HG03196 (cell line): ENCODE measurements around the gene SUGCT.

ENCODE experiments used
- ATAC-seq: cut with Tn5 transposase; IDR thresholded peaks from one replicate; pipeline ENCODE4 v1.9.1; 2021; ENCODE audit not compliant: unreplicated experiment

Gene SUGCT

DNA sequence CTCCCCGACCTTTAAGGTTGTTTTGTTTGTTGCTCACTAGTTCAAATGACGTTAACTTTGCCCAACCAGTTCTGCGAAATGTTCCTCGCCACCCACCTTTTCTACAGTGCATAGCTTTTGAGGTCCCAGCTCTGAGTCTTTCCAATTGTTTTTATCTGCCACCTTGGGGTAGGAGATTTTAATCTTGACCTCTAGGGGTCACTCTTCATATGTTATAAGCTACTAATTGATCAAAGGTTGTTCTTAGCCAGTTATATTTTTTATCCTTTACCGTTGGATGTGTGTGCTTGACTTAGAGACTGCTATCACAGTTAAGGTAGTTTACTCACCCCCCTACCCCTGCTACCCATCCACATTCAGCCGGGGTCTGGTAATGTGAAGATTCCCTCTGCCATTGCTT lies 372.4 kb downstream of the SUGCT start:
- ATAC-seq, result no peak

DNA sequence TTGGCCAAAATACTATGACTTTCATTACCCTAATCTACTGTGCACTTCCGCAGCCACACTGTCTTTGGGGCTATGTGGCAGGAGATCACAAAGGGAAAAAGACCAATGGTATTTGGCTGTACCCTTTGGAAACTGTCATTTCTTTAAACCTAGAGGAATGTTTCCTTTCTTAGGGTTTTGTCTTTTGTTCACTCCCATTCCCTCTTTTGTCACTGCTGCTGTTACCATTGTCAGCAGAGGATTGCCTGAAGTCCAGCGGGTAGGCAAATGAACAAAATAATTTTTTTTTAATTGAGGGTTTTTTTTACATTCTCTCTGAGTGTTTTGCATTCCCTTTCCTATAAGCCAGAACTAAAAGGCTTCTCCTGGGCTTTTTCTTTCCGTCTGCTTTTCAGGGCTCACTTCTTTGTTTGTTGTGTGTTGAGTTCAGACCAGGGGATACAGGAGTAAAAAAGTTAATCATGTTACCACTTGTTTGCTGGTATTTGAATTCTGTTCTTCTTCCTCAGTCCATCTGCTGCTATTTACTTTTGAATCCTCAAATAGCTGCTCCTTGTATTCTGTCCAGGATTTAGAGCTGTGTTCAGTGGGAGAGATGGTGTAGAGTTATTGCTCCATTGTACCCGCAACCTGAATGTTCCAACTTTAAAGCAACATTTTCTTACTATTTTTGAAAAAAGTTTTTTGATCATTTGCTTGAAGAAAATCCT lies 374.6 kb downstream of the SUGCT start:
- ATAC-seq, result no peak

DNA sequence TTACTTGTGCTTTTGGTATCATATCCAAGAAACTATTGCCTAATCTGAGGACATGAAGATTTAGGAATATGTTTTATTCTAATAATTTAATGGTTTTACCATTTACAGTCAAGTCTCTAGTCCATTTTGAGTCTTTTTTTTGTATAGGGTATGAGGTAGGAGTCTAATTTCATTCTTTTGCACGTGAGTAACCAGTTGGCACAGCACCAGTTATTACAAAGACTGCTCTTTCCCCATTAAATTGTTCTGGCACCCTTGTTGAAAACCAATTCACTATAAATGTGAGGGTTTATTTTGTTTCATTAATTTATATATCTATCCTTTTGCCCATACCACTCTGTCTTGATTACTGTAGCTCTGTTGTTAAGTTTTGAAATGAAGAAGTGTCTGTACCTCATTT lies 381.6 kb downstream of the SUGCT start:
- no peak for ATAC-seq

DNA sequence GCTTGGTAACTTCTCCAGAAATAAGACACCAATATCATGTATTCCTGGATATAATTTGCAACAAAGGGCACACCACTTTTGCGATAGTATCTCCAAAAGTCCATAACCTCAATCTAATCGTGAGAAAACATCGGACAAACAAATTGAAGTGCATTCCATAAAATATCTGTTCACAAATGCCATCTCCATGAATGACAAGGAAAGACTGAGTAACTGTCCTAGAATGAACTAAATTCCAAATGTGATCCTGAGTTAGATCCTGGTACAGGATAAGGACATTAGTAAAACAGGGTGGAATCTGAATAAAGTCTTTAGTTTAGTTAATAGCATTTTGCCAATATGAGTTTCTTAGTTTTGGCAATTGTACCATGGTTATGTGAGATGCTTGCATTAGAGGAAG lies 384.2 kb downstream of the SUGCT start:
- no peak for ATAC-seq

DNA sequence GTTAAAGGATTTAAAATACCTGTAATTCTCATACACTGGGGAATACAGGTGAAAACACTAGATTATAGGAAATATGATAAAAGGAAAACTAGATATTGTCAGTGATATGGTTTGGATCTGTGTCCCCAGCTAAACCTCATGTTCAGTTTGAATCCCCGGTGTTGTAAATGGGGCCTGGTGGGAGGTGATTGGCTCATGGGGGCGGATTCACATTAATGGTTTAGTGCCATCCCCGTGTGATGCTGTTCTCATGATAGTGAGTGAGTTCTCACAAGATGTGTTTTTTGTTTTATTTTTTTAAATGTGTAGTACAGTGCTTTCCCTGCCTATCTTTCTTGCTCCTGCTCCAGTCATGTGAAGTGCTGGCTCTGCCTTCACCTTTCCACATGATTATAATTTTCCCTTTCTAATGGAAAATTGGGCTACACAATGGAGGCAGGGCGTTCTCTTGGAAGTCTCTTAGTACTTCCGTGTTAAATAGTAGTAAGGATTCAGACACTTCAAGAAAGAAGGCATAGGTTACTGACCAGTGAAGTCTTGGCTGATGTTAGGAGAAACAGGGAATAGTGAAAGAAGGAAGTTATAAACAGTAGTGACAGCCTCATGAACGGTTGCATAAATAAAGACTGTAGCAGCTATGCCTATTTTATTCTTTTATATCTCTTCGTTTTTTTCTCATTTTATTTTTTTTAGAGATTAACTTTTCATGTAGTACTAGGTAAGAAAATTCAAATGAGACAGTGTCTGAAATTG lies 386.4 kb downstream of the SUGCT start:
- ATAC-seq, result no peak

DNA sequence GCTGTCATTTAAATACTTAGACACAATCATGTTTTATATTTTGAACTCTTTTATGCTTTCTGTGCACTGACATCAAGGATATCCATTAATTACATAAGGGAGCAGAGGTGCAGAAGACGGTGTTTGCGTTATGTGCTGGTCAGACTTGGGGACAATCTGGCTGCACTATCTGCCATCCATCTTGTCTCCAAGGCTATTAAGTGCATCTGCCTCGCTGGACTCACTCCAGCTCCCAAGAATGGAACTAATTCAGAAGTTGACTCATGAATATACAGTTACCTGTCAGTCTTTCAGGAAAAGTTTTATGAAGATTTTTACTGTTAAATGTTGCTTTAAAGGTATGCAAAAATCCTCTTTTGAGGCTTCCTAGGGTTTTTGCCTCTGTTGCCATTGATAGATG lies 391.0 kb downstream of the SUGCT start:
- no peak for ATAC-seq

DNA sequence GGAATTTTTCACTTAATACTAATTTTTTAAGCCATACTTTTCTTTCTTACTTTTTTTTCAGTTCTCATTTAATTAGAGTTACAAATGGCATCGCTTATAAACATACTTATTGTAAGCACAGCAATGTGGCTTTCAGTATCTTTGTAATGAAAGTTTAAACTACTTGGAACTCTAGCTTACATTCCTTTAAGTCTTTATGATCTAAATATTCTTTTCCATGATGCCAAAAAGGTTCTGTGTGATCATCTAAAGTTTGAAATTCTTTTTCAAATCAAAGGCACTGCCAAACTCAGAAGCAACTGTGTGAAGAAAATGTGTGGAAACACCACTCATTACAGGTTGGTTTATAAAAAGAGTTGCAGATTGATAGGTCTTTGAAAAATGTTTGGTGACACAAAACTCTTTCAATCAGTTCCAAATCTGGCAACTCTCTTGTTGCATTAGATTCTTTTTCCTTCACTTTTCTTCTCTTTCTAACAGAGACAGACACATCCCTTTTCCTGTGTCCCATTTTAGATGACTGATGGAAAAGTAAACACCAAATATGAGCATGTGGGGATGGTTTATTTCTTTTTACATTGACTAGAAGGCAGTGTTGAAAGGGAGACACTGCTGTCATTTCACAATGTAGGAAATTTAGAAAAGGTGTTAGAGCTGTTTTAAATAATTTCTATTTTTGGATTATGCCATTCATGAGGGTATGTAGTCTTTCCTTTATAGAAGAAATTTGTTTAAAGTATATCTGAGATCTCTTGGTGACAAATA lies 392.3 kb downstream of the SUGCT start:
- ATAC-seq, result no peak

DNA sequence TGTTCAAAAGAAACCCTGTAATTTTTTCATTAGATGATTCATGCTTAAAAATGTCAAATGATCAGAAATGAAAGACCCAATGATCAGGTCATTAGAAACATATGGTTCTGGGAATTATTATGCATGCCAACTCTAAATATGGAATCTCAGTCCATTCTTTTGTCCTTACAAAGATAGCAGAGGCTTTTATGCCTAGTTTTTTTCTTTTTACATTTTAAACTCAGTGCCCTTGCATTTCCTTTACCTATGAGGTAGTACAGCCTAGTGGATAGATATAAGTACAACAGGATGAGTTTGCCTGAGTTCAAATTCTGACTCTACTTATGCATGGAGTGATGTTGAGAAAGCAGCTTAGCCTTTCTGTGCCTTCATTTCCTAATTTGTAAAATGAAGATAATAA lies 392.9 kb downstream of the SUGCT start:
- no peak for ATAC-seq

DNA sequence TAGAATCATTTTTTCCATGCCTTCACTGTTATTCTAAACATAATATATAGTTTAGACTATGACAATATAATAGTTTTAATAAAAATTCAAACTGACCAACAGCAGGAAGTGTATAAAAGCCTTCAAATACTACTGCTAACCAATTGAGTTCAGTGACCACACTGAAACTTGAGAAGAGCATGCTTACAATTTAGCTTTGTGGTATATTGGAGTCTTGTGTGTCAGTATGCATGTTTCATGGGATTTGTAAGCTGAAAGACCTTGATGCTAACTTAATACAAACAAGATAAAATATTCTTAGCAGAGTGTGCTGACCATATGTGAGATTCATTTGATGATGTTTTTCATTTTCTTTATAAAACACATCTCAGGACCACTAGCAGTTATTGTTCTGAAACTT lies 395.5 kb downstream of the SUGCT start:
- no peak for ATAC-seq

DNA sequence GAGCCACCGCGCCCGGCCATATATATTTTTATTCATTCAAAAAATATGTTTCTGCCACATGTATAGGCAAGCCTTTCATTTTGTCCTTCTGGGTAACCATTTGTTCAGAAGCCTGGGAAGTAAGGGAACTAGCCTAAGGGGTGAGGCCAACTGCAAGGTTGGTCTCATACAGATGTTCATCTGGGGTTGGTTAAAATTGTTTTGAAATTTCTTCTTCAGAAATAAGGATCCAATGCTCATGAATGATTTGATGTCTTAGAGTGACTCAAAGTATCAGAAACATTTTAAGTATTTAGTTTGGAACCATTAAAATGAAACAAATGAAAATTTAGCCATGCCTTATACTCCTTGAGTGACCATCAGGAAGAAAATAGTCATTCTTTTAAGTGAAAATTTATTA lies 397.2 kb downstream of the SUGCT start:
- ATAC-seq, result no peak

DNA sequence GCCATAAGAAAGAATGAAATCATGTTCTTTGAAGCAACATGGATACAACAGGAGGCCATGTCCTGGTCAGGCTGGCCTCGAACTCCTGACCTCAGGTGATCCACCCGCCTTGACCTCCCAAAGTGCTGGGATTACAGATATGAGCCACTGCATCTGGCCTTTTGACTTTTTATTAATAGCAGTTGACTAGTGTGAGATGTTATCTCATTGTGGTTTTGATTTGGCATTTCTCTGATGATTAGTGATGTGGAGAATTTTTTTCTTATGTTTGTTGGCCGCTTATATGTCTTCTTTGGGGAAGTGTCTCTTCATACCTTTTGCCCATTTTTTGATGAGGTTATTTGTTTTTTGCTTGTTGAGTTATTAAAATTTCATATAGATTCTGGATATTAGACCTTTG lies 400.9 kb downstream of the SUGCT start:
- ATAC-seq, result no peak

DNA sequence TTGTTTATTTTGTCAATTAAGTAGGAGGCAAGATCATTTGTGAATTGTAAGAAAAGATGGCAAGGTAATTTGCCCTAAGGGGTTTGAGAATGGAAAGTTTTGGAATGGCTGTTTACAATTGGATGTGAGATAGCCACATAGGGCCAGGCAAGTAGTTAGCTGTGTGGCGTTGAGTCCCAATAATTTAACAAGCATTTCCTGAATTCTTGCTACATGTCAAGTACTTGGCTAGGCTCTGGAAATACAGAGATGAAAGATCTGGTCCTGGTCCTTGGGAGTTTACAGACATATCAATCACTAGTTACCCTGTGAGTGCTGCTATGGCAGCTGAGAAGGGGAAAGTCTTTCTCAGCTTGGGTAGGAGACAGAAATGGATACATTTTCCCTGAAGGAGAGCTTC lies 401.6 kb downstream of the SUGCT start:
- ATAC-seq, result no peak

DNA sequence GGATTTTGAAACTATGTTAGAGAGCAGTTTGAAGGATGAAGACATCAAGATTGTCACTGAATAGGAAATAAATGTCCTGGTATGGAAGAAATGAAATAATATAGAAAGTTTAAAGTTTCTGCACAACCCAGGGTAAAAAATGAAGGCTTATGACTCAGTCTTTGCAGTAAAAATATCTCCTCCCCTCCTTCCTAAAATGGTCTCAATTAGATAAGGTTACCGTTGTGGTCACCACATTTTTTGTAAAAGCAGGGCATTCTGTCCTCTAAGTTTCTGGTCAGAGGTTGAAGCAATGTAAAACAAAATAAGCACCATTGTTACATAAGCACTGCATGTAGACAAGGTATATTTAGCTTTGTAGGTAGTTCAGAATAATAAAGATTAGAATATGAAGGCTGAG lies 403.5 kb downstream of the SUGCT start:
- no peak for ATAC-seq

DNA sequence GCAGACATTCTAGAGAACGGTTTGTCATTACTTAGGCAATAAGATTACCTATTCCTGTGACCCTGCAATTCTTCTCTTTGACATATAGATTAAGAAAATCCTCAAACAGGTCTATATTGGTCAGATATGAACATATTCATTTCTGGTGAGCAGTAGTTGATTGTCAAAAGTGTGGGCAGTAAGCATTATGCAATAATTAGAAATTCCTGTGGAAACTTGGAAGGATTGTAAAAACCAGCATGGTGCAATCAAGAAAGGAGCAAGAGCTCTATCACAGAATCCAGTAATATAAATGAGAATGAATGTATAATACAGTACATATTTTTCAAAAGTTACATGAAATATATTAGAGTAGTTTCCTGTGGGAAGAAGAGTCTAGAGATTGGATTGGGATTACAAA lies 406.5 kb downstream of the SUGCT start:
- no peak for ATAC-seq

DNA sequence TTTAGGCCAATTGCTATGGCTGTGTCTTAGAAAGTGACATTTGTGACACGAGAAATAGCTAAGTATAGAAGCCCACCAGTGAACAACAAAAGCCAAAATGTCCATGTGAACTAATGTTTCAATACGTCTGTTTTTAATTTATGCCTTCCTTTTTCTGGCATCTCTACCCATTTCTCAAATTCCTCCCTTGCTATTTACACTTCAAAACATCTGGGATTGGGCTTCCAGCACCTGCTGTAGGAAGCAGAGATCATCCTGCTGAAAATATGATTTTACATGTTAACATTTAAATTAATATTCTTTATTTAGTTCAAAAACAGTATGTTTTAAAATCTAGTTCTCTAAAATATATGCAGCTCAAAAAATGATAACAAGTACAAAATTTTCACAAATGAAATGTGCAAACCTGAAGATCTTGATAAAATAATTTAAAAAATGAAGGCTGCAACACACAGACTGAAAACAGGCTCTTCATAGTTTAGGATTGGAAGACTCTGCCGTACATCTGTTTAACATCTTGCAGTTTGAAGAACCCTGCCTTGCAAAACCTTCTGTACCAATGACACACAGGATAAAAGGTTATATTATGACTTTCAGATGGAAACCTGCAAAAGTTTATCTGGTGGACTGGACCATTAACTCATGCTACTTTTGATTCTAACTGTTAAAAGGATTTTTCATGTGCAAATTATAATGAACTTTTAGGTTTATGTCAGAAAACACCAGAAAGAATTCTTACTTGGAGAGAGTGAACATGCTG lies 408.4 kb downstream of the SUGCT start:
- ATAC-seq, result no peak

DNA sequence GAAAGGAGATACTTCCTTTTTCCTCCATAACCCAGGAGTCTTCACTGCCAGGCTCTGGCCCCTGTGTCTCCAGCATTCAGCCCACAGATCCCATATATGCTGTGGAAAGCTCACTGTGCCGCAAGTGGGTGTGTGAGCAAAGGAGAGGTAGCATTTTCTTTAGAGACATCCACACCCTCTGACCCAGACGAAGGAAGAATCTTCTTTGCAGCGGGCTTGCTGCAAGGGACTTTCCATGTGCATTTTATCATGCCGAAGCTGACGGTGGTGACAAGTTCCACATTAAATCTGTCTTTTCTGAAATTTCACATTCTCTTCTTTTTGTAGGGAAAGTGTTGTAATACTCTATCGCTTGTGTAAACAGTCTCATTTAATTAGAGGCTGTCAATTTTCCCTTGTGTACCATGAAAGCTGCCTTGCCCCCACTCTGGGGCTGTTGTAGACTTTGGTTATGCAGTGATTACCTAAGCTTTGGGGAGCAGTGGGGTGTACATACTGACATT lies 409.5 kb downstream of the SUGCT start:
- ATAC-seq, result no peak

DNA sequence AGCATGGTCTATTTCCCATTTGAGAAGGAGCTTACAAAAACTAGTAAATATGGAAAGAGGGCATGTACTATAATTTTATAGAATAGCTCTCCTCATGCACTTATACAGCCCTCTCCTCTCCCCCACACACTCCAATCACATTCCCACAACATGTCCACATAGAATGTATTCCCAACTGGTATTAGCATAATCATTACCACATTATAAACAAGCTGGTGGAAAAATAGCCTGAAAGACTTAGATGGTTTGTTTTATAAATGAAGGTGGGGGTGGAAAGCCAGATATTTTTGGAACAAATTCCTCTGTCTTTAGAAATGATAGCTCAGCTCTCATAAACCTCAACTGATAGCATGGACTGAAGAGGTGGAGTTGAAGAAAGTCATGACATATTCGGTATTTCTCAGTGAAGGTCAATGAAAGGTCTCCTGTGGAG lies 410.1 kb downstream of the SUGCT start:
- ATAC-seq, result no peak

DNA sequence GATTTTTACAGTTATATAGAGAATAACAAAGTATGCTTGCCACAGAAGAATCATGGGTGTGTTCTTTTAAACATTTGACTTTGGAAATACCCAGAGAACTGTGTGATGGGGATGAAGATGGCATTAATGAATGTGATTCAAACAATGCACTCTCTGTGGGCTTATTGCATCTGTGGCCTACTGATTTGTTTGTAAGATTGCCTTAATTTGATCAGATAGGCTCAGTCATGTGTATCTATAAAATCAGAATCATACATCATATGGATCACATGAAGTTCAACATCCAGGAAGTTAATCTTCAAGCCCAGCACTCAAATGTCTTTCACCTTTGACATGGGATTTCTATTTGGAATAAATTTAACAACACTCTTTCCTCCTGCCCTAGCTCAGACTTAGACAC lies 410.9 kb downstream of the SUGCT start:
- ATAC-seq, result no peak

DNA sequence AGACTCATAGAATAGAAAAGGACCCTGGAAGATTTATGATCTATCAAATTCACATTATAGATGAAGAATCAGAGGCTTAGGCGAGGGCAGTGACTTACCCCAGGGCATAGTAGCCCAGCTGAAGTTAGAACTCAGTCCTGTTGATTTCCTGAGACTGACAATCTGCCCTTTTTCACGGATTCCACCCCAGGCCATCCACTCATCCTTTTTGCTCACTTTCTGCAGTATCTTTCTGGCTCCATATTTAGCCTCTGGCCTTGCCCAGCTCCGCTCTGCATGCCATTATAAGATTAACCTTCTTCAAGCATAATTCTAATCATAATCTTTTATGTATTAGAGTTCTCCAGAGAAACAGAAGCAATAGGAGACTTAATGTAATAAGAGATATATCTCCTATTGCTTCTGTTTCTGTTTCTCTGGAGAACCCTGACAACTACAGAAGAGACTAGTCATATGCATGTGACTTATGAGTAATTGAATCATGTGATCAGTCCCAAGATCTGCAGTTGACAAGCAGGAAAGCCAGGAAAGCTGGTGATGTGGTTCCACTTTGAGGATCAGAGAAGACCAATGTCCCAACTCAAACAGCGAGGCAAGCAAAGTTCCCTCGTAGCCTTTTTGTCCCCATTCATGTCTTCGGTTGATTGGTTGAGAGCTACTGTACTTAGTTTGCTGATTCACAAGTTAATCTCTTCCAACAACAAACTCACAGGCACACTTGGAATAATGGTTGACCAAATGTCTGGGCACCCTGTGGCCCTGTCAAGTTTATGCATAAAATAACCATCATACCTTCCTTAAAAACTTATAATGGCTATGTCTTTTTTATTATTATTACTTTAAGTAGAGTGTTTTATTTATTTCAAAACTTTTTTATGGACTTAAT lies 412.1 kb downstream of the SUGCT start:
- no peak for ATAC-seq

DNA sequence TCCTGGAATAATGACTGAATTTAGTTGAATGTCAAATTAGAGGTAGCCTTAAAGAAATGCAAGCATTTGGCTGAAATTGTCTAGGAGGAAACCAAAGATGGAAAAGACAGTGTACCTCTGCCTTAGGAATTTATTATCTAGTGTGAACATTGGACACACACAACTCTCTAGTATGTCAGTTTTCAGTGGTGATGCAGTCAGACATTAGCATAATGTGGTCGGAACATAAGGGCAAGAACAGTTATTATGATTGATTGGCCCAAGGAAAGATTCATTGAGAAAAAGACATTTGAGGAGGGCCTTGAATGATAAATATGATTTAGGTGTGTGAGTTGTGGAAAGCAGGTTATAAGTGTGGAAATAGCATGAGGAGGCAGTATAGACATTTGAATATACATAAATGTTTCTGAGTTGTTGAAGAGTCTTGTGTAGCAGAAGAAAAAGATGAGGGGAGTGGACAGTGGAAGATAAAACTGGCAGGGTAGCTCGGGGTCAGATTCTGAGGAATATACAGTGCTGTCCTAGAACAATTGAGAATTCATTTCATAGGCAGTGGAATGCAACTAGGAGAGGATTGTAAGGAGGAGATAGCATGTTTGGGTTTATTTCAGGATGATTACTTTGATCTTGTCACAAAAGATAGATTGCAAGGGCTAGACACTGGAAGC lies 414.7 kb downstream of the SUGCT start:
- no peak for ATAC-seq
